ENCODE data around the gene ENKD1.

GRCh38 chr16:67699265-67699664 is 32.7 kb upstream of the ENKD1 start:
- TF ChIP-seq CTCF (IDR thresholded peaks at IDR 0.05), result no peak
- TF ChIP-seq POLR2A (IDR thresholded peaks at IDR 0.05), result no peak
